HFFc6 (cell line): ENCODE results near the gene GABPB2. TPM values are rescaled to one million over a fixed set of nuclear protein-coding genes. Genes with fewer than 3 reads are reported as not detected.
A peak's percentile ranks its signal among the peaks of the same experiment; 100 is the strongest.
"Not testable (repeated sequence)": the region's sequence is repeated elsewhere in the genome, so short reads cannot be mapped to it uniquely, and the experiment has no call there.

Source experiments
- DNase-seq: peaks from one replicate; pipeline ENCODE4 v3.0.0-alpha.2; 2018
- H3K27ac Mint-ChIP-seq: 2 replicates; pipeline ENCODE4 v1.8.0; 2020; ENCODE audit warnings: mild to moderate bottlenecking, mixed read lengths
- H3K27me3 Mint-ChIP-seq: 2 replicates; pipeline ENCODE4 v1.8.0; 2021; ENCODE audit warnings: mild to moderate bottlenecking, moderate library complexity, mixed read lengths; ENCODE audit not compliant: insufficient read depth
- H3K36me3 Mint-ChIP-seq: 2 replicates; pipeline ENCODE4 v1.8.0; 2021; ENCODE audit warnings: low read depth, mixed read lengths
- H3K4me1 Mint-ChIP-seq: 2 replicates; pipeline ENCODE4 v1.8.0; 2020; ENCODE audit warnings: low read depth, mixed read lengths
- H3K4me3 Mint-ChIP-seq: 2 replicates; pipeline ENCODE4 v1.8.0; 2020; ENCODE audit warnings: mild to moderate bottlenecking, moderate library complexity, mixed read lengths
- H3K9me3 Mint-ChIP-seq: 2 replicates; pipeline ENCODE4 v1.8.0; 2020; ENCODE audit warnings: mild to moderate bottlenecking, mixed read lengths
- total RNA-seq, 6 experiments: library from RNA; stranded (reverse); fragmentation: NEBNext Ultra II Directional; extraction: Animal tissue kit (Norgen Biotek cat#: 25700); gene quantifications; 2 replicates in 1 of 6; 3 replicates in 5 of 6; pipeline ENCODE4 v1.2.3, GENCODE V29; 2021
- TF ChIP-seq, protein P1 (sequence below): fragments of 200-600 bp; sonication (generic); IDR thresholded peaks from 2 replicates; pipeline ENCODE4 v1.5.0; 2021; ENCODE audit warnings: antibody characterized with exemption, mild to moderate bottlenecking

The GABPB2 gene
- total RNA-seq, 6 experiments from 2014 or later = 10.6 to 12.2 (median 11.5) TPM

DNA sequence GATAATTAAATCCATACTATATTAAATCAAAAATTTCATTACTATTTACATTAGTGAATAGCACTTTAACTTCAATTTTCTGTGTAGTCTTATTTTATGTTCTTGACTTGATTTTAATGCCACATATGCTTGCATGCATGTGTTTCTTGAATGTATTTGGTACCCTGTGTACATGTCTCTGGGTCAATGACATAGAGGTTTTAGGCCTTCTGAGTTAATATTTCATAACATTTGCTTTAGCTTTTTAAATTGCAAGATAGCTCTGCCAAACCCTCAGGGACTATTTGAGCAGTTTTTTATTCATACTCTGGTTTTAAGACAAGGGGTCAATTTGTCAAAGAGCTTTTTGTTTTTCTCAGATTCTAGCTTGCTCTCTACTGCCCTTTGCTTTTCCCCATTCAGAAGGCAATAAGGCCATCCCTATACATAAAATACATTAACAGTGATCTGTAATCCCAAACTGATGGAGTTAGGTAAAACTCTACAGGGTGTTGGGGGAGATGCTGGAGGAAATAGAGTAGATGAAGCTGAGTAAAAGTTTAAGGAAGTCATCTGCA, 5.4 kb upstream of the GABPB2 start:
- 0 out of 2 replicates have a peak, but pooled peaks cover 2% of the 10 kb centered on the region for H3K27me3 Mint-ChIP-seq
- no peak for DNase-seq
- peaks cover 28% of the 10 kb centered on the region for H3K4me1 Mint-ChIP-seq
- no peak overlapping the region for H3K4me3 Mint-ChIP-seq
- TF ChIP-seq, protein P1, sequence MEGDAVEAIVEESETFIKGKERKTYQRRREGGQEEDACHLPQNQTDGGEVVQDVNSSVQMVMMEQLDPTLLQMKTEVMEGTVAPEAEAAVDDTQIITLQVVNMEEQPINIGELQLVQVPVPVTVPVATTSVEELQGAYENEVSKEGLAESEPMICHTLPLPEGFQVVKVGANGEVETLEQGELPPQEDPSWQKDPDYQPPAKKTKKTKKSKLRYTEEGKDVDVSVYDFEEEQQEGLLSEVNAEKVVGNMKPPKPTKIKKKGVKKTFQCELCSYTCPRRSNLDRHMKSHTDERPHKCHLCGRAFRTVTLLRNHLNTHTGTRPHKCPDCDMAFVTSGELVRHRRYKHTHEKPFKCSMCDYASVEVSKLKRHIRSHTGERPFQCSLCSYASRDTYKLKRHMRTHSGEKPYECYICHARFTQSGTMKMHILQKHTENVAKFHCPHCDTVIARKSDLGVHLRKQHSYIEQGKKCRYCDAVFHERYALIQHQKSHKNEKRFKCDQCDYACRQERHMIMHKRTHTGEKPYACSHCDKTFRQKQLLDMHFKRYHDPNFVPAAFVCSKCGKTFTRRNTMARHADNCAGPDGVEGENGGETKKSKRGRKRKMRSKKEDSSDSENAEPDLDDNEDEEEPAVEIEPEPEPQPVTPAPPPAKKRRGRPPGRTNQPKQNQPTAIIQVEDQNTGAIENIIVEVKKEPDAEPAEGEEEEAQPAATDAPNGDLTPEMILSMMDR = no peak
- H3K9me3 Mint-ChIP-seq = no peaks in the 10 kb centered on the region
- H3K27ac Mint-ChIP-seq = 0 out of 2 replicates have a peak overlapping the region, but pooled peaks have one; percentile 2
- peaks cover 15% of the 10 kb centered on the region for H3K36me3 Mint-ChIP-seq

DNA sequence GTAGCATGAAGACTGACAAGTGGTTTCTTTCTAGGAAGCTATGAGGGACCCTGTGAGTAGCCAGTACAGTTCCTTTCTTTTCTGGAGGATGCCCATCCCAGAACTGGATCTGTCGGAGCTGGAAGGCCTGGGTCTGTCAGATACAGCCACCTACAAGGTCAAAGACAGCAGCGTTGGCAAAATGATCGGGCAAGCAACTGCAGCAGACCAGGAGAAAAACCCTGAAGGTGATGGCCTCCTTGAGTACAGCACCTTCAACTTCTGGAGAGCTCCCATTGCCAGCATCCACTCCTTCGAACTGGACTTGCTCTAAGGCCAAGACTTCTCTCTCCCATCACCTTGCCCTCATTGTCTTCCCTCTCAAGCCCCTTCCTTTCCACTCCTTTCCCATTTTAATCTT, 3.4 kb upstream of the GABPB2 start:
- Mint-ChIP-seq H3K9me3 (no peaks in the 10 kb centered on the region), H3K36me3 (peaks cover 15% of the 10 kb centered on the region), H3K4me1 (peaks cover 23% of the 10 kb centered on the region), H3K4me3 (no peak overlapping the region), H3K27ac (peak overlapping the region; percentile 40), H3K27me3 (peaks cover 3% of the 10 kb centered on the region)
- TF ChIP-seq, protein P1 = no peak
- DNase-seq = no peak

DNA sequence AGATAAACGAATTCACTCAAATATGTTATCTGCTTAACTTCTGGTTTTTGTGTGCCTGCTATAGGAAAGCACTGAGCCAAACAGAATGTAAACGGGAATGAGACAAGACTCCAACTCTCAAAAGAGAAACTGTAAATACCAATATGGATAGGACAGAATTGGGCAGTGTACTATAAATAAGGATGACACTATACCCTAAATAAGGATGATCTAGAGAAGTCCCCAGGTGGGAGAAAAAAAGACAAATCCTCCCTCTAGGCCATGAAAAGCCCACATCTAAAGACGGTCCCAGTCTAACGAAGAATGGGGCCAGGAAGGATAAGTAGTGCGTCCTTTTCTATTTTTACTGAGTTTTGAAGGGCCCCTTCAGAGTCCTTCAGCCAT, 1.5 kb upstream of the GABPB2 start:
- peaks cover 3% of the 10 kb centered on the region for H3K27me3 Mint-ChIP-seq
- H3K4me1 Mint-ChIP-seq = peaks cover 12% of the 10 kb centered on the region
- H3K36me3 Mint-ChIP-seq = peaks cover 15% of the 10 kb centered on the region
- peak overlapping the region; percentile 45 for H3K27ac Mint-ChIP-seq
- no peaks in the 10 kb centered on the region for H3K9me3 Mint-ChIP-seq
- no peak for DNase-seq
- peak overlapping the region; percentile 49; the same call in 1 of the 2 replicates for H3K4me3 Mint-ChIP-seq
- TF ChIP-seq, protein P1 = no peak

DNA sequence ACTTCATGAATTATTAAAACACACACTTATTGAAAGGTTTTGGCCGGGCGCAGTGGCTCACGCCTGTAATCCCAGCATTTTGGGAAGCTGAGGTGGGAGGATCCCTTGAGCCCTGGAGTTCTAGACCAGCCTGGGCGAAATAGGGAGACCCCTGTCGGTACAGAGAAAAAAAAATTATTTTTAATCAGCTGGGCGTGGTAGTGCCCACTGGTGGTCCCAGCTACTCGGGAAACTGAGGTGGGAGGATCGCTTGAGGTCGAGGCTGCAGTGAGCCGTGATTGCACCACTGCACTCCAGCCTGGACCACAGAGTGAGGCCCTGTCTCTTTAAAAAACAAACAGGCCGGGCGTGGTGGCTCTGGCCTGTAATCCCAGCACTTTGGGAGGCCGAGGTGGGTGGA, 1.7 kb downstream of the GABPB2 start:
- Mint-ChIP-seq H3K4me3 (peak overlapping the region; percentile 97), H3K9me3 (no peaks in the 10 kb centered on the region), H3K4me1 (peaks cover 12% of the 10 kb centered on the region), H3K36me3 (peaks cover 4% of the 10 kb centered on the region), H3K27ac (peak overlapping the region; percentile 100), H3K27me3 (peaks cover 3% of the 10 kb centered on the region)
- no peak for DNase-seq
- TF ChIP-seq, protein P1 = peak; percentile 46; the same call in 1 of the 2 replicates

DNA sequence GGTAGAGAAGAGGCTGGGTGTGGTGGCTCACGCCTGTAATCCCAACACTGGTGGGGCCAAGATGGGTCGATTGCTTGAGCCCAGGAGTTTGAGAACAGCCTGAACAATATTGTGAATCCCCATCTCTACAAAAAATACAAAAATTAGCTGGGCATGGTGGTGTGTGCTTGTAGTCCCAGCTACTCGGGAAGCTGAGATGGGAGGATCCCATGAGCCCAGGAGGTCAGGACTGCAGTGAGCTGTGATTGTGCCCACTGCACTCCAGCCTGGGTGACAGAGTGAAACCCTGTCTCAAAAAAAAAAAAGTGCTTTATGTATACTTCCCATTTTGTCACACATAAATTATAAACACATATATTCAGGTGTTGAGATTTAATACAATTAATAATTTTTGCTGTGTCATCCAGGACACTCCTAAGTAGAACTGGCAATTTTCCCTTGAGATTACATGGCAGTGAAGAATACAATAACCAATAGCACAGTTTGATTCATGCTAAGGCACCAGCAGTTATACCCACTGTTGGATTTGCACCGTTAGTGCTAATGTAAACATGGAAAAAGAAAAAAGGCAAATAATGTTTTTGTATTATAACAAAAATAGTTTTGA, 15.5 kb downstream of the GABPB2 start:
- no peaks in the 10 kb centered on the region; the same call in 1 of the 2 replicates for H3K36me3 Mint-ChIP-seq
- no peaks in the 10 kb centered on the region for H3K9me3 Mint-ChIP-seq
- TF ChIP-seq, protein P1 = no peak
- H3K27ac Mint-ChIP-seq = no peak overlapping the region
- DNase-seq = no peak
- H3K27me3 Mint-ChIP-seq = peaks cover 2% of the 10 kb centered on the region; the same call in 1 of the 2 replicates
- no peak overlapping the region for H3K4me3 Mint-ChIP-seq
- H3K4me1 Mint-ChIP-seq = no peaks in the 10 kb centered on the region

DNA sequence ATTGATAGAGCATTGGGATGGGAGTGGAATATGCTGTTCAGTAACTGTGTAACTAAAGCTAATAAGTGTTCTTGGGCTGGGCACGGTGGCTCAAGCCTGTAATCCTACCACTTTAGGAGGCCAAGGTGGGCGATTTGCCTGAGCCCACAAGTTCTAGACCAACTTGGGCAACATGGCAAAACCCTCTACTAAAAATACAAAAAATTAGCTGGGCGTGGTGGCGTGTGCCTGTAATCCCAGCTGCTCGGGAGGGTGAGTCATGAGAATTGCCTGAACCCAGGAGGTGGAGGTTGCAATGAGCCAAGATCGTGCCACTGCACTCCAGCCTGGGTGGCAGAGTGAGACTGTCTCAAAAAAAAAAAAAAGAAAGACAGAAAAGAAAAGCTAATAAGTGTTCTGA, 26.9 kb downstream of the GABPB2 start:
- not testable (repeated sequence) for H3K9me3 Mint-ChIP-seq, H3K27me3 Mint-ChIP-seq, H3K4me3 Mint-ChIP-seq, DNase-seq, H3K36me3 Mint-ChIP-seq
- Mint-ChIP-seq H3K27ac (peak overlapping the region; percentile 65; the same call in 1 of the 2 replicates), H3K4me1 (peaks cover 11% of the 10 kb centered on the region)
